K562 (cell line): Measurements from ENCODE around the gene WDR27. TPM values are rescaled to one million over a fixed set of nuclear protein-coding genes. Genes with fewer than 3 reads are reported as not detected.

ENCODE experiments used
- ATAC-seq: fragments of 200-7000 bp; cut with Tn5 transposase; 3 replicates; pipeline ENCODE4 v1.9.1; 2020; ENCODE audit warnings: moderate library complexity
- BruUV-seq: library from RNA; stranded (reverse); fragments of 400-500 nt; replicated peaks from 2 replicates; lab custom pipeline; 2021; lab: Mats Ljungman, UMichigan
- CTCF ChIA-PET: fragments of 300-600 bp; formaldehyde crosslinking; extraction: SDS; loops from one replicate; lab custom pipeline; 2021; ENCODE audit warnings: low intra/inter-chr PET ratio; lab: Yijun Ruan, JAX
- POLR2A ChIA-PET: fragments of 300-600, 350-650 bp; sonication (Branson Sonifier 250); formaldehyde crosslinking; extraction: SDS; loops from one replicate; lab custom pipeline; 2021; ENCODE audit warnings: antibody characterized with exemption, inconsistent platforms; lab: Yijun Ruan, JAX
- DNase-seq, 4 experiments: peaks; one replicate each; pipeline versions ENCODE4 v3.0.0 to v3.0.0-alpha.2; 2011 to 2018; ENCODE audit warnings: low spot score in 3 of 4, mixed read lengths in 3 of 4; ENCODE audit errors: extremely low read depth in 1 of 4
- FAIRE-seq: peaks from 2 replicates; lab custom pipeline; 2011; peaks lifted over from hg19 to GRCh38; lab: Jason Lieb, UNC
- H2AFZ ChIP-seq: 2 replicates; pipeline ENCODE4 v1.6.0; 2011; ENCODE audit warnings: low read depth, low read length, control low read depth, inconsistent platforms
- H3K27ac ChIP-seq: fragments of 200-600 bp; 3 replicates; pipeline ENCODE4 v1.8.0; 2011; ENCODE audit warnings: low read depth, mild to moderate bottlenecking, control low read depth, inconsistent platforms, low read length, moderate library complexity, mixed read lengths; ENCODE audit errors: extremely low read depth
- H3K27me3 ChIP-seq, 2 experiments: fragments of 300-600 bp in 1 of 2; 2 replicates in 1 of 2; 3 replicates in 1 of 2; pipeline versions ENCODE4 v1.6.0 to v1.8.0; 2011; ENCODE audit warnings: inconsistent platforms in 2 of 2, low read length in 2 of 2, mild to moderate bottlenecking in 1 of 2, mixed read lengths in 1 of 2, moderate library complexity in 1 of 2; ENCODE audit not compliant: control insufficient read depth in 2 of 2, insufficient read depth in 2 of 2
- H3K36me3 ChIP-seq: fragments of 300-600 bp; 3 replicates; pipeline ENCODE4 v1.8.0; 2011; ENCODE audit warnings: mild to moderate bottlenecking, low read length, inconsistent platforms; ENCODE audit not compliant: control insufficient read depth, insufficient read depth
- H3K4me1 ChIP-seq, 2 experiments: fragments of 200-600 bp in 1 of 2; replicated peaks in 1 of 2; 2 replicates in 1 of 2; 3 replicates in 1 of 2; pipeline versions ENCODE4 v1.5.1 to v1.8.0; 2011; ENCODE audit warnings: inconsistent platforms in 2 of 2, low read length in 2 of 2, mild to moderate bottlenecking in 1 of 2, mixed read lengths in 1 of 2, moderate library complexity in 1 of 2; ENCODE audit not compliant: control insufficient read depth in 2 of 2, insufficient read depth in 2 of 2
- H3K4me2 ChIP-seq: 2 replicates; pipeline ENCODE4 v1.6.1; 2011; ENCODE audit warnings: low read length, control low read depth, inconsistent platforms, mixed read lengths; ENCODE audit not compliant: insufficient read depth
- H3K4me3 ChIP-seq: fragments of 200-600 bp; sonication (generic), shearing (Covaris generic); 2 replicates; pipeline ENCODE4 v1.5.1; 2016; ENCODE audit warnings: control low read depth, inconsistent platforms
- H3K79me2 ChIP-seq: fragments of 200-600 bp; 3 replicates; pipeline ENCODE4 v1.8.0; 2011; ENCODE audit warnings: low read length, inconsistent platforms; ENCODE audit not compliant: control insufficient read depth, insufficient read depth
- H3K9ac ChIP-seq, 2 experiments: 2 replicates each; pipeline versions ENCODE4 v1.6.0 to v1.6.1; 2011; ENCODE audit warnings: low read depth in 2 of 2, low read length in 2 of 2, control low read depth in 1 of 2, inconsistent platforms in 1 of 2, mild to moderate bottlenecking in 1 of 2, mixed read lengths in 1 of 2; ENCODE audit not compliant: insufficient read depth in 1 of 2
- H3K9me1 ChIP-seq: one replicate; pipeline ENCODE4 v1.6.0; 2011; ENCODE audit warnings: inconsistent platforms, mild to moderate bottlenecking, low read length, moderate library complexity; ENCODE audit not compliant: control insufficient read depth, insufficient read depth
- H3K9me3 ChIP-seq: replicated peaks from 2 replicates; pipeline ENCODE4 v1.5.1; 2011; ENCODE audit warnings: low read depth, low read length, inconsistent platforms; ENCODE audit not compliant: control insufficient read depth, insufficient read depth
- H4K20me1 ChIP-seq: replicated peaks from 2 replicates; pipeline ENCODE4 v1.6.1; 2011; ENCODE audit warnings: low read length, inconsistent platforms, mixed read lengths; ENCODE audit not compliant: control insufficient read depth, insufficient read depth
- ARHGAP35 ChIP-seq: fragments of 450-650 bp; IDR thresholded peaks from 2 replicates; pipeline ENCODE4 v1.6.1; 2018; ENCODE audit not compliant: partially characterized antibody
- E2F4 ChIP-seq: sonication (generic); formaldehyde crosslinking; IDR thresholded peaks from 2 replicates; pipeline ENCODE4 v1.8.0; 2022; ENCODE audit warnings: mild to moderate bottlenecking, low read depth, missing genetic modification reagents
- ERF ChIP-seq: fragments of 450-650 bp; formaldehyde crosslinking; IDR thresholded peaks from 2 replicates; pipeline ENCODE4 v1.4.0; 2020; ENCODE audit warnings: mild to moderate bottlenecking, mixed read lengths
- HINFP ChIP-seq: fragments of 450-650 bp; conservative IDR thresholded peaks from 2 replicates; pipeline ENCODE4 v1.6.1; 2016; ENCODE audit warnings: missing genetic modification characterization, low read depth, mild to moderate bottlenecking, control low read depth, missing compliant biosample characterization
- HMBOX1 ChIP-seq: sonication (generic); IDR thresholded peaks from 2 replicates; pipeline ENCODE4 v1.6.1; 2016
- KDM1A ChIP-seq, 2 experiments: fragments of 450-650 bp; IDR thresholded peaks; 2 replicates each; pipeline ENCODE4 v1.6.1; 2016; ENCODE audit warnings: mild to moderate bottlenecking in 2 of 2
- KLF6 ChIP-seq: fragments of 250-450 bp; sonication (Bioruptor Pico); IDR thresholded peaks from 2 replicates; pipeline ENCODE4 v1.4.0; 2020; ENCODE audit warnings: mild to moderate bottlenecking, moderate library complexity, borderline replicate concordance
- NFRKB ChIP-seq: fragments of 450-650 bp; IDR thresholded peaks from 2 replicates; pipeline ENCODE4 v1.6.1; 2016; ENCODE audit warnings: low read depth
- NR2F6 ChIP-seq: fragments of 450-650 bp; formaldehyde crosslinking; IDR thresholded peaks from 2 replicates; pipeline ENCODE4 v1.4.0; 2020; ENCODE audit warnings: mild to moderate bottlenecking
- POLR3G ChIP-seq: IDR thresholded peaks from 2 replicates; pipeline ENCODE4 v1.6.1; 2011; ENCODE audit not compliant: insufficient read length, insufficient replicate concordance; ENCODE audit errors: extremely low read depth
- PURB ChIP-seq: sonication (generic); formaldehyde crosslinking; IDR thresholded peaks from 2 replicates; pipeline ENCODE4 v1.9.0; 2021; ENCODE audit warnings: low read depth, mild to moderate bottlenecking, missing genetic modification reagents
- RBM34 ChIP-seq: fragments of 200-400 bp; formaldehyde crosslinking; IDR thresholded peaks from 2 replicates; pipeline ENCODE4 v1.6.1; 2018; ENCODE audit warnings: low read length, borderline replicate concordance; ENCODE audit not compliant: insufficient read depth
- SMARCB1 ChIP-seq: IDR thresholded peaks from 2 replicates; pipeline ENCODE4 v1.6.1; 2011; ENCODE audit warnings: improper control_type of control experiment, low read depth; ENCODE audit not compliant: insufficient read length
- SREBF2 ChIP-seq: sonication (generic); formaldehyde crosslinking; IDR thresholded peaks from 2 replicates; pipeline ENCODE4 v1.4.0; 2020; ENCODE audit warnings: mild to moderate bottlenecking, missing genetic modification reagents
- TCF7 ChIP-seq: sonication (generic); IDR thresholded peaks from 2 replicates; pipeline ENCODE4 v1.6.1; 2016; ENCODE audit warnings: antibody characterized with exemption, borderline replicate concordance
- U2AF1 ChIP-seq: fragments of 200-400 bp; formaldehyde crosslinking; optimal IDR thresholded peaks from 2 replicates; pipeline ENCODE3; 2017; ENCODE audit warnings: mild to moderate bottlenecking, low read depth, low read length, moderate library complexity
- ZFP36 ChIP-seq: fragments of 150-350 bp; IDR thresholded peaks from 2 replicates; pipeline ENCODE4 v1.6.1; 2018; ENCODE audit warnings: low read length, low read depth; ENCODE audit not compliant: partially characterized antibody
- ZNF12 ChIP-seq: sonication (generic); formaldehyde crosslinking; IDR thresholded peaks from 2 replicates; pipeline ENCODE4 v1.4.0; 2020; ENCODE audit warnings: mild to moderate bottlenecking, missing genetic modification reagents
- WGBS: fragments of 100-300 bp; shearing (Covaris generic); methylation state at CpG from one replicate; pipeline ENCODE4 v1.1.6; 2016; ENCODE audit warnings: low coverage, mixed read lengths; ENCODE audit not compliant: insufficient coverage; ENCODE audit errors: missing lambda C conversion rate; 5-methylcytosine and 5-hydroxymethylcytosine counted together
- in situ Hi-C: fragments of 300-500 bp; cut with MboI; formaldehyde crosslinking; loops from 4 replicates; pipeline ENCODE4 v1.15.0; 2018; ENCODE audit warnings: inconsistent platforms, mixed read lengths
- intact Hi-C: fragments of 100-400 bp; cut with micrococcal nuclease; formaldehyde crosslinking; loops from 2 replicates; pipeline ENCODE4 v1.14.2; 2022
- polyA plus RNA-seq, 8 experiments: library from polyadenylated mRNA; depleted of rRNA in 4 of 8; stranded (reverse) in 5 of 8; unstranded in 3 of 8; fragments of >200 nt; fragmentation: Nextera tagmentation in 2 of 8; fragmentation: Illumina TruSeq in 1 of 8; extraction: Ambion mirVana in 2 of 8; extraction: Trizol in 1 of 8; gene quantifications; 2 replicates each; pipeline versions ENCODE4 v1.2.1 to v1.2.3, GENCODE V29; 2011 to 2014; ENCODE audit warnings: inconsistent platforms in 1 of 8, missing spikeins in 1 of 8
- total RNA-seq, 7 experiments: library from RNA; depleted of rRNA in 6 of 7; stranded (reverse); fragments of >200 nt in 6 of 7; fragmentation: Illumina TruSeq in 2 of 7; extraction: Trizol in 2 of 7; gene quantifications; 2 replicates each; pipeline versions ENCODE4 v1.2.1 to v1.2.3, GENCODE V29; 2011 to 2021; ENCODE audit warnings: low replicate concordance in 1 of 7

The WDR27 gene
- total and polyA plus RNA-seq, 9 of the 15 experiments (the other 6 are each of a cell fraction or from before 2014, with no cell fraction given) = 4.3 to 77.2 (median 22.7) TPM

GRCh38 chr6:169648617-169649016, 53.2 kb downstream of the WDR27 start:
- Histone ChIP-seq H3K27ac (no peak overlapping the region), H3K27me3 (no peaks in the 10 kb centered on the region), H3K9me1 (no peaks in the 10 kb centered on the region), H3K4me2 (no peak overlapping the region), H3K36me3 (peaks cover 3% of the 10 kb centered on the region; the same call in 1 of the 3 replicates), H2AFZ (no peak overlapping the region), H3K4me3 (no peak overlapping the region), H3K9ac (no peak overlapping the region), H3K9me3 (no peaks in the 10 kb centered on the region), H4K20me1 (no peaks in the 10 kb centered on the region), H3K79me2 (no peaks in the 10 kb centered on the region), H3K4me1 (peaks cover 0 to 5% of the 10 kb centered on the region in 2 experiments; a peak in 1 of 5 replicates)
- FAIRE-seq (no peak), DNase-seq (no peak), ATAC-seq (no peak)
- WGBS = 62% methylated on average over 9 of the region's 9 CpGs
- TF ChIP-seq ARHGAP35 = no peak
- no peak for TF ChIP-seq HINFP
- TF ChIP-seq E2F4 = no peak
- TF ChIP-seq RBM34 = no peak
- TF ChIP-seq NFRKB = no peak
- TF ChIP-seq U2AF1 = no peak
- TF ChIP-seq KLF6 (CRISPR knock-in tag) = no peak
- no peak for TF ChIP-seq NR2F6 (CRISPR knock-in tag)
- no peak for TF ChIP-seq HMBOX1
- TF ChIP-seq ERF (CRISPR knock-in tag) = no peak
- TF ChIP-seq SMARCB1 = no peak
- TF ChIP-seq PURB = no peak
- TF ChIP-seq SREBF2 (CRISPR knock-in tag) = no peak
- no peak for TF ChIP-seq ZNF12 (CRISPR knock-in tag)
- TF ChIP-seq KDM1A (IDR thresholded peaks at IDR 0.05) = no peak
- no peak for TF ChIP-seq TCF7
- no peak for TF ChIP-seq ZFP36
- TF ChIP-seq POLR3G = no peak
- no TSS peak for BruUV-seq
- ChIA-PET POLR2A (interaction anchor here (0.9 kb wide), 1 partner anchor 9 kb away, joined by 4 read pairs; no protein-coding TSS in a partner anchor), CTCF (no interaction called here)
- intact Hi-C loops (no loop called here), in situ Hi-C loops (no loop called here)
